Measurements from ENCODE around the gene GLIPR1. TPM values are rescaled to one million over a fixed set of nuclear protein-coding genes. Genes with fewer than 3 reads are reported as not detected.
"Not testable (repeated sequence)": the region's sequence is repeated elsewhere in the genome, so short reads cannot be mapped to it uniquely, and the experiment has no call there.

Gene GLIPR1
- total and polyA plus RNA-seq, 2 donors = 21.8 to 23.3 TPM

DNA sequence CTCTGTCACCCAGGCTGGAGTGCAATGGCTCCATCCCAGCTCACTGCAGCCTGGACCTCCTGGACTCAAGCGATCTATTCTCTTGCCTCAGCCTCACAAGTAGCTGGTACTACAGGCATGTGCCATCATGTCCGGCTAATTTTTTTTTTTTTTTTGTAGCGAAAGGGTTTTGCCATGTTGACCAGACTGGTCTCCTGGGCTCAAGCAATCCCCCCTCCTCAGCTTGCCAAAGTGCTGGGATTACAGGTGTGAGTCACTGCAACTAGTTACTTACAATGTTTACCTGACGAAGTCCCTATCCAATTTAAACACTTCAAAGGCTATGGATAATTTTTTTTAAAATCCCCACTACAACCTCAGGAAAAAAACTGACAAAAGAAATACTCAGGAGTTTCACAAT lies 29.1 kb downstream of the GLIPR1 start:
- Histone ChIP-seq H3K4me1 (ENCODE audit: insufficient read depth) (no peaks in the 10 kb centered on the region), H3K4me3 (ENCODE audit: low read depth, low read length) (no peak overlapping the region), H3K36me3 (ENCODE audit: insufficient read depth) (no peaks in the 10 kb centered on the region), H3K27ac (ENCODE audit: low read depth) (no peak overlapping the region)
- 68% methylated on average over 4 of the region's 4 CpGs for WGBS
- DNase-seq (ENCODE audit: extremely low spot score) = no peak

DNA sequence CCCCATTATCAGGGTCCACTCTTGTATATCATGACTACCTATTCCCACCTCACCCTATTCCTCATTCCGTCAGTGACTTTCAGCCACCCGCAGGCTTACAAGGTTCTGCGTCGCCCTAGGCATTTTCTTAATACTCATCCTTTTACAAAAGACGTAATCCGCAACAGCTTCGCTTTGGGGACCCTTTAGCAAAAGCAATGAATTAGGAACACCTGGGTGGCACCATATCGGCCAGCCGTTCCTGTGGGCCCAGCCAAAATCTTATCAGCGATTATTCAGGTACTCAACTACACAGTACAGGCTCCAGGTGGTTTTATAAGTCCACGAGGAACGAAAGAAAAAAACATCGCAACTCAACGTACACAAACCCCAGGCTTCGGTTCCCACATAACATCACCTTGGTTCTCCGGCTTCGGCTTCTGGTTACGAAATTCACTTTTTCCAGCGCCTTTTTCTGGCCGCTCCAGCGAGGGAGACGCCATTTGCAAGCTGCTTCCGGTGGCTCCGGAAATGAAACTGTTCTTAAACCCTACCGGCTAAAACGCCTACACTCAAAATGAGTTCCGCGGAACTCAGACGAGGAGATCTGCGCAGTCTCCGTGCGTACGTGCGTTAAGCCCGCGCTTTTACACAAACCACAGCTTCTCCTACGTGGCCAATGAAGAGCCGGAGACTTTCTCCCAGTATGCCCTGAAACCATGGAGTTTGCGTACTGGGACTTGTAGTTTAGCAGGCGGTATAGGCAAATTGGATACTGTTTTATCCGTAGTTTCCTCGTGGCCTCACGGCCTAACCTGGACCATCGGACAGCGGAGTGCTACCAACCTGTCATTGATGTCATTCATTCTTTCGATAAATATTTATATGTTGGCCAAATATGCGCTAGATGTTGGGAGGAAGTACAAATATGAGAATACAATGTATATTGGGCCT lies 30.8 kb downstream of the GLIPR1 start, which contains the start of gene KRR1:
KRR1 (minus strand) TSS at position 494 of the 933 bp plus-strand sequence; CDS start at position 482, 12 bp downstream.
- 3% methylated on average over 47 of the region's 47 CpGs for WGBS

DNA sequence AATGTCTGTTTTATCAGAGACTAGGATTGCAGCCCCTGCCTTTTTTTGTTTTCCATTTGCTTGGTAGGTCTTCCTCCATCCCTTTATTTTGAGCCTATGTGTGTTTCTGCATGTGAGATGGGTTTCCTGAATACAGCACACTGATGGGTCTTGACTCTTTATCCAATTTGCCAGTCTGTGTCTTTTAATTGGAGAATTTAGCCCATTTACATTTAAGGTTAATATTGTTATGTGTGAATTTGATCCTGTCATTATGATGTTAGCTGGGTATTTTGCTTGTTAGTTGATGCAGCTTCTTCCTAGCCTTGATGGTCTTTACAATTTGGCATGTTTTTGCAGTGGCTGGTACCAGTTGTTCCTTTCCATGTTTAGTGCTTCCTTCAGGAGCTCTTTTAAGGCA lies 40.7 kb downstream of the GLIPR1 start:
- not testable (repeated sequence) for H3K27ac ChIP-seq (ENCODE audit: low read depth); DNase-seq (ENCODE audit: extremely low spot score); H3K36me3 ChIP-seq (ENCODE audit: insufficient read depth); H3K4me3 ChIP-seq (ENCODE audit: low read depth, low read length); H3K4me1 ChIP-seq (ENCODE audit: insufficient read depth)

More for the DNA sequence above, 30.8 kb downstream of the GLIPR1 start, which contains the start of gene KRR1:
- peak; percentile 97 for DNase-seq (ENCODE audit: extremely low spot score)
- peak within 1 kb of the TSS; percentile 86 for H3K4me3 ChIP-seq (ENCODE audit: low read depth, low read length)
- no peaks in the 10 kb centered on the region for H3K36me3 ChIP-seq (ENCODE audit: insufficient read depth)
- peak within 1 kb of the TSS; percentile 27 for H3K27ac ChIP-seq (ENCODE audit: low read depth)
- no peaks in the 10 kb centered on the region for H3K4me1 ChIP-seq (ENCODE audit: insufficient read depth)

DNA sequence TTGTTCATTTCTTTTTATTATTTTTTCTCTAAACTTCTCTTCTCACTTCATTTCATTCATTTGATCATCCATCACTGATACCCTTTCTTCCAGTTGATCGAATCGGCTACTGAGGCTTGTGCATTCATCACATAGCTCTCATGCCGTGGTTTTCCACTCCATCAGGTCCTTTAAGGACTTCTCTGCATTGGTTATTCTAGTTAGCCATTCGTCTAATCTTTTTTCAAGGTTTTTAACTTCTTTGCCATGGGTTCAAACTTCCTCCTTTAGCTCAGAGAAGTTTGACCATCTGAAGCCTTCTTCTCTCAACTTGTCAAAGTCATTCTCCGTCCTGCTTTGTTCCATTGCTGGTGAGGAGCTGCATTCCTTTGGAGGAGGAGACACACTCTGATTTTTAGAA lies 41.6 kb downstream of the GLIPR1 start:
- H3K4me1 ChIP-seq (ENCODE audit: insufficient read depth); H3K4me3 ChIP-seq (ENCODE audit: low read depth, low read length); H3K36me3 ChIP-seq (ENCODE audit: insufficient read depth); H3K27ac ChIP-seq (ENCODE audit: low read depth); DNase-seq (ENCODE audit: extremely low spot score): not testable (repeated sequence)
- 94% methylated on average over 5 of the region's 5 CpGs for WGBS

DNA sequence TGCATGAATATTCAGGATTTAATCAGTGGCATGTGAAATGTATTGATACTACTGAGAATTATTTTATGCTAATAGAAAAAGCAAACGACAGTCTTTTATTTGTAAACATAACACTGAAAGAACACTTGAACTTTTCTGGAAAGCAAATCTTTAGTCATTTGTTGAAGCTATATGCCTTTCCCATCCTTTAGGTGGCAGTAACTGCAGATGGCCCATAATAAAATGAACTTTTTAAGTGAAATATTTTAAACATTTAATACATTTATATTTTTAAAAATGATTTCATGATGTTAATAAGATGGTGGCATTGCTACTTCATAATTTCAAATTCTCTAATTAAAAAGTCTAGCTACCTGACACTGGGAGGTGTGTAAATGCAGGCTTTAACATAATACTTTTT lies 44.7 kb downstream of the GLIPR1 start:
- Histone ChIP-seq H3K36me3 (ENCODE audit: insufficient read depth) (no peaks in the 10 kb centered on the region), H3K27ac (ENCODE audit: low read depth) (no peak overlapping the region), H3K4me3 (ENCODE audit: low read depth, low read length) (no peak overlapping the region), H3K4me1 (ENCODE audit: insufficient read depth) (no peaks in the 10 kb centered on the region)
- 20% methylated on average over 1 of the region's 1 CpG for WGBS
- DNase-seq (ENCODE audit: extremely low spot score) = no peak

DNA sequence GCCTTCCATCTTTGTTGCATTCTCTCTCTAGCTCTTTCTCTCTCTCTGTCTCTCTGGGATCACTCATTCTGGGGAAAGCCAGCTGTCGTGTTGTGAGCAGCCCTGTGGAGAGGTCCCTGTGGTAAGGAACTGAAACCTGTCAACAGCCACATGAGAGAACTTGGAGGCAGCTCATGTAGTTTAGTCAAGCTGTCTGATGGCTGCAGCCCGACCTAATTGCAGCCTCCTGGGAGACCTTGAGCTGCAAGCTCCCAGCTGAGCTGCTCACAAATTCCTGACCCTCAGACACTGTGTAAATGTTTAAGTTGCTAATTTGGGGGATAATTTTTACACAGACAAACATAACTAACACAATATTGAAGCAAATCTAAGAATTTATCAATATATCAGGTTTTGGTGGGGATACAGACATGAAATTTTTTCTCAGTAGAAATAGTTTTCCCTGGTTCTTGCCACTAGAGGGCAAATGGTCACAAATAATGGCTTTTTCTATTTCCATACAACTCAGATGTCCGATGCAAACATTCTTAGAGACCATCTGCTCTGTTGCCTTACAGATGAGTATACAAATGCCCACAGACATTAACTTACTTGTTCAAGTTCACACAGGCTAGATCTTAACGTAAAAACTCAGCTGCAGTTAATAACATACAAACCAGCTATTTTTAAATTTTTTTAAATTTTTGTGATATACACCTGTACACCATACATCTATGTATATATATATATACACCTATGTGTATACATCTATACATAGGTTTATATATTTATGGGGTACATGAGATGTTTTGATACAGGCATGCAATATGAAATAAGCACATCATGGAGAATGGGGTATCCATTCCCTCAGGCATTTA lies 46.3 kb downstream of the GLIPR1 start:
- WGBS = 35% methylated on average over 4 of the region's 4 CpGs
- no peaks in the 10 kb centered on the region for H3K4me1 ChIP-seq (ENCODE audit: insufficient read depth)
- no peak for DNase-seq (ENCODE audit: extremely low spot score)
- no peak overlapping the region for H3K4me3 ChIP-seq (ENCODE audit: low read depth, low read length)
- H3K27ac ChIP-seq (ENCODE audit: low read depth) = no peak overlapping the region
- no peaks in the 10 kb centered on the region for H3K36me3 ChIP-seq (ENCODE audit: insufficient read depth)

DNA sequence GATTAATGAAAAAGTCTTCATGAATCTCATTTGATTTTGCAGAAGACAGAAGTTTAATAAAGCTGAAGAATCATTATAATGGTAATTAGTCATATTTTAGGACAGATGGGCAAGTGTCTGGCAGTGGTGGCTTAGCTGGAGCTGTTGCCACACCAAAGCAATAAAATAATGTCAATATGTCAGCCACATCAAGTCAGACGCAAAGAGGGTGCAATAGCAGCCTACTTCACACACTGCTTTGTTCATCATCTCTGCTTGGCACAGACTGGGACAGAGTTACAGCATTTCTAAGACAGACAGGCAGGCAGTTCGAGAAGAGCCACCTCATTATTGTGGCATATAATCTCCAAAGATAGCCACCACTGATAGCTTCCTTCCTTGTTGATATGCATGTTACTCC lies 47.7 kb downstream of the GLIPR1 start:
- Histone ChIP-seq H3K27ac (ENCODE audit: low read depth) (no peak overlapping the region), H3K4me3 (ENCODE audit: low read depth, low read length) (no peak overlapping the region), H3K36me3 (ENCODE audit: insufficient read depth) (no peaks in the 10 kb centered on the region), H3K4me1 (ENCODE audit: insufficient read depth) (no peaks in the 10 kb centered on the region)
- no peak for DNase-seq (ENCODE audit: extremely low spot score)
- 78% methylated on average over 2 of the region's 2 CpGs for WGBS

DNA sequence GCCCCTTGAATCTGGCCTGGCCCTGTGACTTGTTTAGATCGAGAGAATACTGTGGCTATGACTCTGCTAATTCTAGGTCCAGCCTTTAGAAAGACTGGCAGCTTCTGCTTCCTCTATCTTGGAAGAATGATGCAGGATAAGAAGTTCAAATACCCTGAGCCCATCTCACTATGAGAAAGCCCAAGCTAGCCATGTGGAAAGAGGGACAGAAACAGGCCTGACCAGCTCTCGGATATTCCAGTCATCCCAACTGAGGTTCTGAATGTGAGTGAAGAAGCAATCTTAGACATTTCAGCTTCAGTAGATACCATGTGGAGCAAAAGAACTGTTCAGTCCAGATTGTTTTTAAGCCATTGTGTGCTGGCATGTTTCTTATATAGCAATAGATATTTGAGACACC lies 48.1 kb downstream of the GLIPR1 start:
- Histone ChIP-seq H3K4me1 (ENCODE audit: insufficient read depth) (no peaks in the 10 kb centered on the region), H3K36me3 (ENCODE audit: insufficient read depth) (no peaks in the 10 kb centered on the region), H3K4me3 (ENCODE audit: low read depth, low read length) (no peak overlapping the region), H3K27ac (ENCODE audit: low read depth) (no peak overlapping the region)
- no peak for DNase-seq (ENCODE audit: extremely low spot score)
- 79% methylated on average over 2 of the region's 2 CpGs for WGBS

DNA sequence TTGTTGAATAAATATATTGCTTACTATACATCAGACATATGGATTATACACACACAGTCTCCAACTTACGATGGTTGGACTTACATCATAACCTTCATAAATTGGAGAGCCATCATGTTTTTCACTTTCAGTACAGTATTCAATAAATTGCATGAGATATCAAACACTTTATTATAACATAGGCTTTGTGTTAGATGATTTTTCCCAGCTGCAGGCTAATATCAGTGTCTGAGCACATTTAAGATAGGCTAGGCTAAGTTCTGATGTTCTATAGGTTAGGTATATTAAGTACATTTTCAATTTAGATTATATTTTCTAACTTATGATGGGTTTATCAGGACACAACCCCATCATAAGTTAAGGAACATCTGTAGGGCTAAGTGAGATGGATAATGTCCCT lies 48.8 kb downstream of the GLIPR1 start:
- no peak for DNase-seq (ENCODE audit: extremely low spot score)
- WGBS = 83% methylated on average over 1 of the region's 1 CpG
- H3K4me1 ChIP-seq (ENCODE audit: insufficient read depth) = no peaks in the 10 kb centered on the region

DNA sequence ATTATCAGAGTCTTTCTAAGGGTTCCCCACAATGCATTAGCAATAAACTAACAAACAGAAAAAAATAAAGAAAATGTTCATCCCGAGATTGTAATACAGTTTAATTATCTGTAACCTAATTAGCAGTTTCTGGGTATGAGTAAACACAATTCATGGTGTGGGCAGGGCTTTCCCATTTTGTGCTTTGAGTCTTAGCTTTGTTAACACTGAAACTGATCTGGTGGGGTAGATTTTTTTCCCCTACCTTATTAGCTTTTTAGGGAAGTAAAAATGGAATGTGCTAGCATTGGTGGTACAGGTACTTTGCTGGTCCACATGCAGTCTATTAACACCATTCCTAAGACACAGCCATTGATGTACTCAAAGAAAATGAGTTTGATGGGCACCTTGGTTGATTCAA lies 49.3 kb downstream of the GLIPR1 start:
- Histone ChIP-seq H3K27ac (ENCODE audit: low read depth) (no peak overlapping the region), H3K4me3 (ENCODE audit: low read depth, low read length) (no peak overlapping the region), H3K36me3 (ENCODE audit: insufficient read depth) (no peaks in the 10 kb centered on the region), H3K4me1 (ENCODE audit: insufficient read depth) (no peaks in the 10 kb centered on the region)
- WGBS = 76% methylated on average over 1 of the region's 1 CpG
- DNase-seq (ENCODE audit: extremely low spot score) = no peak

More for the DNA sequence above, 48.8 kb downstream of the GLIPR1 start:
- H3K27ac ChIP-seq (ENCODE audit: low read depth) = no peak overlapping the region
- no peak overlapping the region for H3K4me3 ChIP-seq (ENCODE audit: low read depth, low read length)
- H3K36me3 ChIP-seq (ENCODE audit: insufficient read depth) = no peaks in the 10 kb centered on the region

DNA sequence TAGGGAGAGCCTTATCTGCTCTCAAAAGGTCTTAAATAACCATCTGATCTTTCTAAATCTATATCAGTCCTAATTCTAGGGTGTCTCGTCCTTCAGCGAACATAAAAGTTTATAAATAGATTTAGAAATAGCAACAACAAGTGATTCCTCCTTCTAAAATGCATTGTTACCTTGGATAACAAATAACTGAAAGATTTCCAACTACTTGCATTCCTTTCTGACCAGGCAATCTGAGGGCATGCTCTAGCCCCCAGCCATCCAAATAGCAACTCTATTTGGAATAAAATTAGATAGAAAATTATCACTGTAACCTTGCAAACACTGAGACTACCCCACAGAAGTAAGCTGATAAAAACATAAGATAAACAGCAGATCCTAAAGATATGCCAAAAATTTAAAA lies 52.7 kb downstream of the GLIPR1 start:
- no peaks in the 10 kb centered on the region for H3K36me3 ChIP-seq (ENCODE audit: insufficient read depth)
- H3K4me1 ChIP-seq (ENCODE audit: insufficient read depth) = no peaks in the 10 kb centered on the region
- H3K4me3 ChIP-seq (ENCODE audit: low read depth, low read length) = no peak overlapping the region
- 48% methylated on average over 2 of the region's 2 CpGs for WGBS
- no peak overlapping the region for H3K27ac ChIP-seq (ENCODE audit: low read depth)
- DNase-seq (ENCODE audit: extremely low spot score) = no peak

DNA sequence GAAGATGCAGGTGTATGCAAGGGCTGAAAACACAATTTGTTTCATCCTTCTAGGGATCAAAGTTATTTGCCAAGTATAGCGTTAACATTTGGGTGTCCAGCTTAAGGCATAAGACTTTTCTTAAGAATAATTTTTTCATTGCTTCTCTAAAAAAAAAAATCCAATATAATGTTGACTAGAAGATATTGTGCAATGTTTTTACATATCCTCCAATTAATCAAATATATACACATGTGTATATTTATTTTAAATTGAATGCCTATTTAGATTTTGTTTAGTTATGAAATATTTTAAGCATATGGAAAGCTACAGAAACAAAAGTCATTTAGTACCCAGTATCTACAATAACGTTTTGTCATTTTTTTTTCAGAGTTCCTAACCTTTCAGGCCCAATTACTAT lies 59.3 kb downstream of the GLIPR1 start:
- no peaks in the 10 kb centered on the region for H3K36me3 ChIP-seq (ENCODE audit: insufficient read depth)
- no peak overlapping the region for H3K4me3 ChIP-seq (ENCODE audit: low read depth, low read length)
- no peak for DNase-seq (ENCODE audit: extremely low spot score)
- no peaks in the 10 kb centered on the region for H3K4me1 ChIP-seq (ENCODE audit: insufficient read depth)
- no peak overlapping the region for H3K27ac ChIP-seq (ENCODE audit: low read depth)
- 71% methylated on average over 2 of the region's 2 CpGs for WGBS

DNA sequence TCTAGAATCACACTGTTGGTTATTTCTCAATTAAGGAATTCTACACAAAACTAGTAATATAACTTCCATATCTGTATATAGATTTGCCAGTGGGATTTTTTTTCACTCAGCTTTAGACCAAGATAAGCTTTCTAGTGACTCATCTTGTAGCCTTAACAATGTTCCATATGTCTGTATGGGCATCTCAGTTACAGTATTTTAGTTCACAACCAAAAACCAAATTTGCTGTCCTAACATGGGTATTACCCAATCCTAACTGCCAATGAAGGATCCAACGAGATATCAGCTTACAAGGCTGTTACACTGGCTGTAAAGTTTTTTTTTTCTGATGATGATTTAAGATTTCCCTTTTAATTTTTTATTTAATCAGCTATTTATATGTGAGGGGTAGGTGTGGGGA lies 62.4 kb downstream of the GLIPR1 start:
- 73% methylated on average over 1 of the region's 1 CpG for WGBS
- H3K4me1 ChIP-seq (ENCODE audit: insufficient read depth) = no peaks in the 10 kb centered on the region
- no peak overlapping the region for H3K27ac ChIP-seq (ENCODE audit: low read depth)

DNA sequence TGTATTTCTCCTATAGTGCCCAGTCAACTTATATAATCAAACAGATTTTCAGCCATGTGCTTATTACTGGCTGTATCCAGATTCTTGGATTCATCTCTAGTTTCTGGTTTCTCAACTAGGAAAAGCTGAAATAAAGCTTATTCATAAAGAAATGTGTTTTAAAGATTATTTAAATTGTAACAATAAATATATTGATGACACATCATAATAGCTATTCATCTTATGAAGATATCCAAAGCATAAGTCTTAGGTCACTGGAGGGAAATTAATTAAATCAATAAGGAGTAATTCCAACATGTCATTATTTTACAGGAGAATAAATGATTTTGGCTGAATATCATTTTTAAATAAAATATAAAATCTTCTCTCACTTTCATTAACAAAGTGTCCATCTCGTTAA lies 63.0 kb downstream of the GLIPR1 start:
- whole genome bisulfite sequencing = 94% methylated on average over 1 of the region's 1 CpG
- Histone ChIP-seq H3K4me1 (ENCODE audit: insufficient read depth) (no peaks in the 10 kb centered on the region), H3K4me3 (ENCODE audit: low read depth, low read length) (no peak overlapping the region), H3K27ac (ENCODE audit: low read depth) (no peak overlapping the region), H3K36me3 (ENCODE audit: insufficient read depth) (no peaks in the 10 kb centered on the region)
- DNase-seq (ENCODE audit: extremely low spot score) = no peak

More for the DNA sequence above, 62.4 kb downstream of the GLIPR1 start:
- H3K4me3 ChIP-seq (ENCODE audit: low read depth, low read length) = no peak overlapping the region
- DNase-seq (ENCODE audit: extremely low spot score) = no peak
- no peaks in the 10 kb centered on the region for H3K36me3 ChIP-seq (ENCODE audit: insufficient read depth)

Measured in urinary bladder (tissue), 4 donors.